OCI-LY1 (cell line): ENCODE results near the gene TRIP13.

Source experiments
- CTCF ChIP-seq: fragments of 200-600 bp; sonication (generic), shearing (Covaris generic); IDR thresholded peaks from 2 replicates; pipeline ENCODE4 v1.5.1; 2017; ENCODE audit warnings: mild to moderate bottlenecking, antibody characterized with exemption, low read length, moderate library complexity, mixed read lengths
- EZH2 ChIP-seq: fragments of 200-600 bp; sonication (generic), shearing (Covaris generic); IDR thresholded peaks from 2 replicates; pipeline ENCODE4 v1.8.0; 2017; ENCODE audit warnings: borderline replicate concordance, mixed run types, mild to moderate bottlenecking, antibody characterized with exemption, low read length, moderate library complexity, mixed read lengths

GRCh38 chr5:870956-871355 lies 21.7 kb upstream of the TRIP13 start:
- TF ChIP-seq CTCF, result no peak
- no peak for TF ChIP-seq EZH2
